AG08395 (cell line): ENCODE measurements around the gene NEURL2.
"Not testable (repeated sequence)": the region's sequence is repeated elsewhere in the genome, so short reads cannot be mapped to it uniquely, and the experiment has no call there.

Experiments used
- DNase-seq: peaks from one replicate; pipeline ENCODE4 v3.0.0; 2012; ENCODE audit warnings: mixed read lengths, low spot score

NEURL2 gene

GRCh38 chr20:45899046-45899835 is 8.2 kb upstream of the NEURL2 start:
- DNase-seq, result no peak

GRCh38 chr20:45898285-45898684 is 7.3 kb upstream of the NEURL2 start:
- DNase-seq, result no peak

DNA sequence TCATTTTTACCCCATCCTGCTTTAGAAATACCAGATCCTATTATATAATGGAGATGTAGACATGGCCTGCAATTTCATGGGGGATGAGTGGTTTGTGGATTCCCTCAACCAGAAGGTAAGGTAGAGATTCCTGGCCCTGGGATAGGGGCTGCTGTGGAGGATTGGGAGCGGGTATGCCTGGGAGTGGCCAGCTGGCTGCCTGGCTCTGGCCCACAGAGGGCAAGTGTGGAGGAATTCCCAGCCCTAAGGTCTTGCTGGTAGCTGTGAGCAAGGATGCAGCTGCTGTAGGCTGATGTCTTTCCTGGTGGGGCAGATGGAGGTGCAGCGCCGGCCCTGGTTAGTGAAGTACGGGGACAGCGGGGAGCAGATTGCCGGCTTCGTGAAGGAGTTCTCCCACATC is 6.7 kb upstream of the NEURL2 start:
- DNase-seq, result no peak

DNA sequence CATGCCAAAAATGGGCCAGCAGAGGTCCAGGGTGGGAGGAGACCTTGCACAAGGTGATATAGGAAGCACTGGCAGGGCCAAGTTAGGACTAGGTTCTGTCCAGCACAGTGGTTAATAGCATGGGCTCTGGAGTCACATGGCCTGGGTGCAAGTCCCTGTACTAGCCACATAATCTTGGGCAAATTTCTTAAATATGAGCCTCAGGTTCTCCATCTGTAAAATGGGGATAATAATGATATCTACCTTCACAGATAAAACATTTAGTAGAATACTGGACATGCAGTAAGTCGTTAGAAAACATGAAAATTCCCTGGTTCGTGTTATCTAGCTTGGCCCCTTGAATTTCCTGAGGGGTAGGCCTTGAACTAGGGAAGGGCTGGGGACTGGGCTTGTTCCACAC is 6.3 kb upstream of the NEURL2 start:
- DNase-seq, result no peak

DNA sequence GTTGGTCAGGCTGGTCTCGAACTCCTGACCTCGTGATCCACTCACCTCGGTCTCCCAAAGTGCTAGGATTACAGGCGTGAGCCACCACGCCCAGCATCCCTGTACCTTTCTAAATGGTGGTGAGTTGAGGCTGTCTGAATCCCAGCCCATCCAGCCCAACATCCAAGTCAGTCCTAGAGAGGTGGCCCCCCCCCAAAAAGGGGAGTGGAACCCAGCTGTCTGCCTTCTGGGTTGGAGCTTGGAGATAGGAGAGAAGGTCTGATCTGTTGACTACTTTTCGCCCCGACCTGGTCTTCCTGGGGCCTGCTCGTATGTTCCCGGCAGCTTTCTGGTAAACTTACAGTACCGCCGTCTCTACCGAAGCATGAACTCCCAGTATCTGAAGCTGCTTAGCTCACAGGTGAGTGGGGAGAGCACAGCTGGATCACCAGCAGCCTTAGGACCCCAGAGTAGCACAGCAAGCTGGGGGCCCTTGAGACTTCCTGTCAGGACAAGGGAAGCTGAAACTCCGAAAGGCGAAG is 5.7 kb upstream of the NEURL2 start:
- no peak for DNase-seq

DNA sequence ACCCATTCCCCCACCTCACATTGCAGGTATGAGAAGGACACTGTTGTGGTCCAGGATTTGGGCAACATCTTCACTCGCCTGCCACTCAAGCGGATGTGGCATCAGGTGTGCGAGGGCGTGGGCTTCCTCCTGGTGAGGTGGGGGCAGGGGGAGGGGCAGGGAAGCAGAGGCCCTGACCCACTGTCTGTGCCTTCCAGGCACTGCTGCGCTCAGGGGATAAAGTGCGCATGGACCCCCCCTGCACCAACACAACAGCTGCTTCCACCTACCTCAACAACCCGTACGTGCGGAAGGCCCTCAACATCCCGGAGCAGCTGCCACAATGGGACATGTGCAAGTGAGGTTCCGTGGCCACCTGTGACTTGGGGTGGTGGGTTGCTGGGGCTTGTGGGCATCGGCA is 3.8 kb upstream of the NEURL2 start:
- DNase-seq, result no peak

- no peak for DNase-seq
These were observed 2.8 kb upstream of the NEURL2 start for GRCh38 chr20:45893831-45894230.

DNA sequence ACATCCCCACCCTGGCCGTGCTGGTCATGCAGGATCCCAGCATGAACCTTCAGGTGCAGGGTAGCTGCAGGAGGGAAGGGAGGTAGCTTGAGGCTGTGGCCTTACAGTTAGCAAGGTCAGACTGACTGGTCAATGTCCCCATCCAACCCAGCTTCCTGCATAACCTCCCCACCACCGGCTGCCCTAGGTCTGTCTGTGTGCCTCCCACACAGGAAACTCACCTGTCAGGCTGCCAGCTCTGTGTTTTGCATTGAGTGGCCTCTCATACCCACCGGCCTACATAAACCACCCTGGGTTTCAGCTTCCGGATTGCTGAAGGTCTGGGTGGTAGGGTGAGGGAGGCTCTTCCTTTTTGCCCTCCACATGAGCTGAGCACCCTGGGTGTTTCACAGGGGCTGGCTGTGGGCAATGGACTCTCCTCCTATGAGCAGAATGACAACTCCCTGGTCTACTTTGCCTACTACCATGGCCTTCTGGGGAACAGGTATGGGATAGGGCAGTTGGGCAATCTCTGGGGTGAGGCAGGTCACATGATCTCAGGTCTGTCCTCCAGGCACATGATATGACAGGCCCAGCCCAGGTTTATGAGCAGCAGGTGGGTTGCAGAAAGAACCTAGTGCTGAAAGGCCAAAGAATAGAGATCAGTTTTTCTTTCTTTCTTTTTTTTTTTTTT is 2.0 kb upstream of the NEURL2 start:
- DNase-seq, result no peak

- peak; percentile 77 for DNase-seq
These were observed 1.2 kb upstream of the NEURL2 start for GRCh38 chr20:45892049-45892825.

- DNase-seq, result peak; percentile 76
These were observed 677 bp downstream of the NEURL2 start for GRCh38 chr20:45890077-45890984.

DNA sequence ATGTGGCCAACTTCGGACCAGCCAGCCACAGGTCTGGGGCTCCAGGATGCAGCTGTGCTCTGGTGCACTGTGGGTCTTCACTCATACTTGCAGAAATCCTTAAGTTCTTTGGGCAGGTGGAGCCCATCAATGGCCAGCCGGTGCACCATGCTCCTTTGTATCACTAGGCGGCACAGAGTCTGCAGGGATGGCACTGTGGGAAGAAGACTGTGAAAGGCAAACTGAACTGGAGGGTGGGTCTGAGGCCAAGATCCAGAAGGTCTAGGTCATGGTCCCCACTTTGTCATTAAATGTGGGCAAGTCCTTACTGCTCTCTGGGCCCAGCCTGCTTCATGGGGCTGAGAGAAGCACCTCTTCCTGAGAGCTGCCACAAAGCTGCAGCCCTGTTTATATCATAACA is 2.3 kb downstream of the NEURL2 start:
- DNase-seq, result no peak

GRCh38 chr20:45887346-45887715 is 3.7 kb downstream of the NEURL2 start, which contains the start of gene SPATA25:
SPATA25 (minus strand) TSS chr20:45887622; CDS start chr20:45887590, 32 bp downstream.
- DNase-seq, result no peak

- no peak for DNase-seq
These were observed 4.2 kb downstream of the NEURL2 start for GRCh38 chr20:45886590-45887345.

DNA sequence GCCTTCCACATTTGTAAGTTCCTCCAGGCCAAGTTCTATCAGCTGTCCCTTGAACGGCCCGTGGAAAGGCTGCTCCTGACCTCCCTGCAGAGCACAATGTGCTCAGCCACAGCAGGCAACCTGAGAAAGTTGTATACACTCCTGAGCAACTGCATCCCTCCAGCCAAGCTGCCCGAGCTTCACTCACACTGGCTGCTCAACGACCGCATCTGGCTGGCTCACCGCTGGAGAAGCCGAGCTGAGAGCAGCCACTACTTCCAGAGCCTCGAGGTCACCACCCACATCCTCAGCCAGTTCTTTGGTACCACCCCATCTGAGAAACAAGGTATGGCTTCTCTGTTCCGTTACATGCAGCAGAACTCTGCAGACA is 7.9 kb downstream of the NEURL2 start:
- no peak for DNase-seq

DNA sequence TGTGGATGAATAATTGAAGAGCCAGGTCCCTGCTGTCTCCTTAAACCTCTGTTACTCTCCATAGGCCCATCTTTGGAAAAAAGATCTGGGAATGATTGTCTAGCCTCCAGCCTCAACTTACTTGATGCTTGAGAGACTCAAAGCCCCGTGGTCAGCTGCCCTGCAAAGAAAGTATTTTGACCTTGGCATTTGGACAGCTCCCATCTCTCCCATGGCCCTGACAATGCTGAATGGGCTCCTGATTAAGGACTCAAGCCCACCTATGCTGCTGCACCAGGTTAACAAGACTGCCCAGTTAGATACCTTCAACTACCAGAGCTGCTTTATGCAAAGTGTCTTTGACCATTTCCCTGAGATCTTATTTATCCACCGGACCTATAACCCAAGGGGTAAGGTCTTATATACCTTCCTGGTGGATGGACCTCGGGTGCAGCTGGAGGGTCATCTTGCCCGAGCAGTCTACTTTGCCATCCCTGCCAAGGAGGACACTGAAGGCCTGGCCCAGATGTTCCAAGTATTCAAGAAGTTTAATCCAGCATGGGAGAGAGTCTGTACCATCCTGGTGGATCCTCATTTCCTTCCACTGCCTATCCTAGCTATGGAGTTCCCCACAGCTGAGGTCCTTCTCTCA is 8.4 kb downstream of the NEURL2 start:
- DNase-seq, result no peak

DNA sequence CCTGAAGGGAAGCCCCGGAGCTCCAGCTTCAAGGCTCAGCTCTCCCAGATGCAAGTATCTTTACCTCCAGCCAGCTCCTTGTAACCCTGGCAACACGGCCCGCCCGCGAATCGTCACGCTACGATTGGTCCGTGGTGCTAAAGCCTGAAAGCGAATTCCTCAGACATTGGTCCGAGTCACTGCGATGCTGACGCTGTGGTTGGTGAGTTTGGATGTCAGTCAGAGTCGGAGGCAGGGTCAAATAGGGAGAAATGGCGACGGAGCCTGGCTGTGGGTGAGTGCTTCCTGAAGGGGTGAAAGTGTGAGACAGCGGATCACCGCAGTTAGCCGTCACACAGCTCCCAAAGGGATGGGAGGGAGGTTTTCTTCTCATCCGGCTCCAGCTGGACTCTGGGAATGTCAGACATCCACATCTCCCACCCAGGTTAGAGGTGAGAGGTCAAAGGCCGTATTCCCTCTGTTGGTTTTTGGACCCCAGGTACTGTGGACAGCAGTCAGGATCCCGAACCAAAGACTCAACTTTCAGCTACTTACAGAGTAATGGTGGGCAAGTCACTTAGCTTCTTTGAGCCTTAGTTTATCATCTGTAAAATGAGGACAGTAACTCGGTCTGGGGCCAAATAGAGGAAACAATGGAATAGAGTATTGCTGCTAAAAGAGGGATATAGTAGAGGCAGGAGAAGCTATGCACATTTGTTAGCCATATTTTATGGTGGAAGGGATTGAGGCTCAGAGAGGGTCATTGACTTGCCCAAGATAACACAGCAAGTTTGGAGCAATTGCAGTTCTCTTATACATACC is 9.8 kb downstream of the NEURL2 start, which contains the start of gene ZSWIM1:
Gene ZSWIM1, plus strand, starts transcription at position 240 of the 801 bp plus-strand sequence. CDS start 1,366 bp downstream, outside the sequence.
- DNase-seq, result peak; percentile 100

DNA sequence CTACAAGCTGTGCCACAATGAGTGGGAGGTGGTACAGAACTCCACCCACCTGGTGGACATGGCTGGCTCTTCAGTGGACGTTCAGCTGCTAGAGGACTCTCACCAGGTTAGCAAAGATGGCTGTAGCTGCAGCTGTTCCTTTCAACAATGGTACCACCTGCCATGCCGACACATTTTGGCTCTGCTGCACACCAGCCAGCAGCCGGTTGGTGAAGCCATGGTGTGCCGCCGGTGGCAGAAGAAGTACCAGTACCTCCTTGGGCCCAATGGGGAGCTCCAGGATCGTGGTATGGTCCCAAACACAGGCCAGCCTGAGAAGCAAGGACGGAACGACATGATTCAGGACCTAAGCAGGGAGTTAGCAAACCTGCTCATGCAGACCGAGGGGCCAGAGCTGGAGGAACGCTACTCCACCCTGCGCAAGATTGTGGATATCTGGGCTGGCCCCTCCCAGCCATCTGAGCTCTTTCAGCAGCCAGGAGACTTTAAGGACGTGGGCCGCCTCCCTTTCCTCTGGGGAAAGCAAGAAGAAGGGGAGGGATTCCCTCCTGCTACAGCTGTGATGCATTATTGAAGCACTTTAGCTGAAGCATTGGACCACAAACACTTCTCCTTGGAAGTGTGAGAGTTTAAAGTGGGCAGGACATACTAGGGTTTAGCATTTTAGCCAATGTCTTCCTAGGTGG is 12.8 kb downstream of the NEURL2 start:
- peak; percentile 39 for DNase-seq

DNA sequence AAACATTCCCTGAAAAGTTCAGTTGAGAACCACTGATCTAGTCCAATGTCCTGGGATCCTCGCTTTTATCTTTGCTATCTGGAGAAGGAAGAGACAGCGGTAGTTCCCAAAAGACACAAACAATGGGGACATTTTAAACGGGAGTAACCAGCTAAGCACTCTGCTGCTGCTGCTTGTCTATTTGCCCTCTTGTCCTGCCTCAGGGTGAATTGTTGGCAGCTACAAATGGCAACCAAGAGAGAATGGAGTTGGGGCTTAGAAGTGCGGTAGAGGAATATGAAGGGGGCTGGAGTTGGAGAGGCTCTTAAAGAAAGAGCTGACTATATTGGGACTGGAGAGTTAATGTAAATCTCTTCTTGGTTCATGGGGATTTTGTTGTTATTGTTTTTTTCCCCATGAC is 16.4 kb downstream of the NEURL2 start:
- DNase-seq, result no peak

DNA sequence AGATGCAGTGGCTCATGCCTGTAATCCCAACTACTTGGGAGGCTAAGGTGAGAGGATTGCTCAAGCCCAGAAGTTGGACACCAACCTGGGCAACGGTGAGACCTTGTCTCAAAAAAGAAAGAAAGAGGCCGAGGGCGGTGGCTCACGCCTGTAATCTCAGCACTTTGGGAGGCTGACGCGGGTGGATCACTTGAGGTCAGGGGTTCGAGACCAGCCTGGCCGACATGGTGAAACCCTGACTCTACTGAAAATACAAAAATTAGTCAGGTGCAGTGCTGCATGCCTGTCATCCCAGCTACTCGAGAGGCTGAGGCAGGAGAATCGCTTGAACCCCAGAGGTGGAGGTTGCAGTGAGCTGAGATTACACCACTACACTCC is 16.9 kb downstream of the NEURL2 start:
- DNase-seq, result not testable (repeated sequence)
